HG03280 (cell line): Measurements from ENCODE around the gene ALG11.
"Not testable (repeated sequence)": the region's sequence is repeated elsewhere in the genome, so short reads cannot be mapped to it uniquely, and the experiment has no call there.

Source experiments
- ATAC-seq: cut with Tn5 transposase; IDR thresholded peaks from one replicate; pipeline ENCODE4 v1.9.1; 2021; ENCODE audit warnings: mild to moderate bottlenecking, moderate library complexity; ENCODE audit not compliant: unreplicated experiment

ALG11 gene

DNA sequence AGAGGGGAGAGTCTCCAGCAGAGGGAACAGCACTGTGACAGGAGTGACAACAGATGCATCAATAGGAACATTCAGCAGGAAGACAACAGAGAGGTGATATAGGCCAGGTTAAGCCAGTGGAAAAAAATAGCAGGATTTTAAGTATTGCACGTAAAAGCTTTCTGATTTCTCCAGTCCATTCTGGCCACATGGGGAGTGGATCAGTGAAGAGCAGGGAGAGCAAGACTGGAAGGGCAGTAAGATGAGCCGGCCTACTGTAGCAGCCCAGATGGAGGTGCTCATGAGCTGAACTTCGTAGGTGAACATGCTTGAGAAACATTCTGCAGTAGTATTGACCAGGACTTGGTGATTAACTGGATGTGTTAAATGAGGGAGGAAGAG, 14.0 kb downstream of the ALG11 start:
- ATAC-seq = no peak

DNA sequence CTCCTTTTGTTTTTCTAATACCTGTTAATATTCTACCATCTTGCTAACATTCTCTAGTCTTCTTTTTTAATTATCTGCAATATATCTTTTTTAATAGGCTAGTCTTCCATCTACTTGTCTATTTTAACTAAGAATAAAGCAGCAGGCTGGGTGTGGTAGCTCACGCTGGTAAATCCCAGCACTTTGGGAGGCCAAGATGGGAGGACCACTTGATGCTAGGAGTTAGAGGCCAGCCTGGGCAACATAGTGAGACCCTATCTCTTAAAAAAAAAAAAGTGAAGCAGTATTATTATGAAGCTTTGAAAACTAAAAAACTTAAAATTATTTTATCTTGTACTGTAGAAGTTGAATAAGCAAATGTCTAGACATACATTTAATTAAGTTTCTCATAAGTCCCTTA, 15.6 kb downstream of the ALG11 start:
- no peak for ATAC-seq

DNA sequence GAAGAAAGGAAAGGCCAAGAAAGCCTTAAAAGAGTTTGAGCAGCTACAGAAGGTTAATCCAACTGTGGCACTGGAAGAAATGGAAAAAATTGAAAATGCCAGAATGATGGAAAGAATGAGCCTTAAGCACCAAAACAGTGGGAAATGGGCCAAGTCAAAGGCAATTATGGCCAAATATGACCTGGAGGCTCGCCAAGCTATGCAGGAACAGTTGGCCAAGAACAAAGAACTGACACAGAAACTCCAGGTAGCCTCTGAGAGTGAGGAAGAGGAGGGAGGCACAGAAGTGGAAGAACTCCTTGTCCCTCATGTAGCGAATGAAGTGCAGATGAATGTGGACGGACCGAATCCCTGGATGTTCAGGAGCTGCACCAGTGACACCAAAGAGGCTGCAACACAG, 17.4 kb downstream of the ALG11 start:
- no peak for ATAC-seq

DNA sequence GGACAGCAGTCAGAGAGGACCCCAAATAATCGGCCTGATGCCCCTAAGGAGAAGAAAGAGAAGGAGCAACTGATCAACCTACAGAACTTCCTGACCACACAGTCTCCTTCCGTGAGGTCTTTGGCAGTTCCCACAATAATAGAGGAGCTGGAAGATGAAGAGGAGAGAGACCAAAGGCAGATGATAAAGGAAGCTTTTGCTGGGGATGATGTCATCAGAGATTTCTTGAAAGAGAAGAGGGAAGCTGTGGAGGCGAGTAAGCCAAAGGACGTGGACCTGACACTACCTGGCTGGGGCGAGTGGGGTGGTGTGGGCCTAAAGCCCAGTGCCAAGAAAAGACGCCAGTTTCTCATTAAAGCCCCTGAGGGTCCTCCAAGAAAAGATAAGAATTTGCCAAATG, 18.2 kb downstream of the ALG11 start:
- ATAC-seq = not testable (repeated sequence)

DNA sequence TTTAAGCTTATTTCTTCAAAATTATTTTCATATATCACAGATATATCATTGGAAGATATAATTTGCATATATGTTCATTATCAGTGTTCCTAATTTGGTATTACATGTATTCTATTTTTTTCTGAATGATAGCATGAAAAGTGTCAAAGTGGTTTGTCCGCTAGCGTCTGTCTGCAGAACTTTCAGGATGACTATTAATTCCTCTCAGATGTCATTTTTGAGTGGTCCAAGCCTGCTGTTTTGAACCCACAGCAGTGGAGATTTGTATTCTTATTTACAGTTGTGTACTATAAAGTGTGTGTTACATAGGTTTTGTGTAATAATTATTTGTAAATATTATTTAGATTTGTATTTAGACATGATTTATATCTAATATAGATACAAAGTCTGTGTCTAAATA, 20.8 kb downstream of the ALG11 start:
- no peak for ATAC-seq

DNA sequence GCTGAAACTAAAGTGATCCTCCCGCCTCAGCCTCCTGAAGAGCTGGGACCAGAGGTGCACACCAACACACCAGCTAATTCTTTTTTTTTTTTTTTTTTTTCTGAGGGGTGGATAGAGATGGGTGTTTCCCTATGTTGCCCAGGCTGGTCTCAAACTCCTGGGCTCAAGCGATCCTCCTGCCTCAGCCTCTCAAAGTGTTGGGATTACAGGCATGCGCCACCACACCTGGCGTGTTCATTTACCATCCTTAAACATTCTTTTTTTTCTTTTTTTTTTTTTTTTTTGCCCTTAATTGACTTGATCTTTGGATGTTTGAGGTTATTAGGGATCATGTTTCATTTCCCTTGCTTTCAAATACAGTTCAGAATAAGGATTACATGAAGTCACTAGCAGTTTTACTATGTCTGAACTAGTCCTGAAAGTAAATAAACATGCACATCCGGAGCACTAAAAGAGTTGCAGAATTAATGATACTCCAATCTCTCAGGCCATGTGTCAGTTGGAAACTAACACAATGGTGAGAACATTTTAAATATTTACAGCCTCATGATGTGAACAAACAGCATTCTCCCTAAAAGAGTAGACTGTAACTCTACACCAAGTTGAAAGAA, 22.5 kb downstream of the ALG11 start:
- no peak for ATAC-seq

DNA sequence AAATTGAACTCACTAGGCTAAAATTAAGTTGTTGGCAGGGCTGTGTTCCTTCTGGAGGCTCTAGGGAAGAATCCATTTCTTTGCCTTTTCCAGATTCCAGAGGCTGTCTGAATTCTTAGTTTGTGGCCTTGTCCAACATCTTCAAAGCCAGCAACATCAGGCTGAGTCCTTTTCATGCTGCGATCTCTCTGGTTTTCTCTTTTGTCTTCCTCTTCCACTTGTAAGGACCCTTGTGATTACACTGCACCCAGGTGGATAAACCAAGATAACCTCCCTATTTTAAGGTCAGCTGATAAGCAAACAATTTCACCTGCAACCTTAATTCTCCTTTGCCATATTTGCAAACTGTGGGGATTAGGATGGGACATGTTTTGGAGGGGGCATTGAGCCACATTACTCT, 23.8 kb downstream of the ALG11 start:
- no peak for ATAC-seq

DNA sequence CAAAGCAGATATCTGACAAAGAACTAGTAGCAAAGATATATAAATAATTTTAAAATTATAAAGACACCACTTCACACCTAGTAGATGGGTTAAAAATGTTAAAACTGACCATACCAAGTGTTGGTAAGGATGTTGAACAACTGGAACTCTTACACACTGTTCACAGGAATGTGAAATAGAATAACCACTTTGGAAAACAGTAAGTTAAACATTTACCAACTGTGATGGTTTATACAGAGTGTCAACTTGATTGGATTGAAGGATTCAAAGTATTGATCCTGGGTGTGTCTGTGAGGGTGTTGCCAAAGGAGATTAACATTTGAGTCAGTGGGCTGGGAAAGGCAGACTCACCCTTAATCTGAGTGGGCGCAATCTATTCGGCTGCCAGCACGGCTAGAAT, 31.5 kb downstream of the ALG11 start:
- no peak for ATAC-seq

DNA sequence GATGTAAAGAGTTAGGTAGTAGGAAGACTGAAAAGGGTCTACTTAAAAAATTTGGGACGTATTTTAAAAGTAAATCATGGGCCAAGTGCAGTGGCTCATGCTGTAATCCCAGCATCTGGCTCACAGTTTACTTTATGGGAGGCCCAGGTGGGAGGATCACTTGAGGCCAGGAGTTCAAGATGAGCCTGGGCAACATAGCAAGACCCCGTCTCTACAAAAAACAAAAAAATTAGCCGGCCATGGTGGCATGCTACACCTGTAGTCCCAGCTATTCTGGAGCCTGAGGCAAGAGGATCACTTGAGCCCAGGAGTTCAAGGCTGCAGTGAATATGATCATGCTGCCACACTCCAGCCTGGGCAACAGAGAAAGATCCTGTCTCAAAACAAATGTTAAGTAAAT, 35.3 kb downstream of the ALG11 start:
- no peak for ATAC-seq

DNA sequence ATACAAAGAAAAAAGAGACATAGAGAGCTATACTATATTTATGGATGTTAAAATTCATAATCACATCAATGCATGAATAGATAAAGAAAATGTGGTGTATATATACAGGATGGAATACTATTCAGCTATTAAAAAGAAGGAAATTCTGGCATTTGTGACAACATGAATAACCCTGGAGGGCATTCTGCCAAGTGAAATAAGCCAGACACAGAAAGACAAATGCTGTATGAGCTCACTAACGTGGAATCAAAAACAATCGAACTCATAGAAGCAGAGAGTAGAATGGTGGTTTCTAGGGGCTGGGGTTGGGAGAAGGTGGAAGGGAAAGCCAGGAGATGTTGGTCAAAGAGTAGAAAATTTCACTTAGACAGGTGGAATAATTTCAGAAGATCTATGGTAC, 36.3 kb downstream of the ALG11 start:
- no peak for ATAC-seq

DNA sequence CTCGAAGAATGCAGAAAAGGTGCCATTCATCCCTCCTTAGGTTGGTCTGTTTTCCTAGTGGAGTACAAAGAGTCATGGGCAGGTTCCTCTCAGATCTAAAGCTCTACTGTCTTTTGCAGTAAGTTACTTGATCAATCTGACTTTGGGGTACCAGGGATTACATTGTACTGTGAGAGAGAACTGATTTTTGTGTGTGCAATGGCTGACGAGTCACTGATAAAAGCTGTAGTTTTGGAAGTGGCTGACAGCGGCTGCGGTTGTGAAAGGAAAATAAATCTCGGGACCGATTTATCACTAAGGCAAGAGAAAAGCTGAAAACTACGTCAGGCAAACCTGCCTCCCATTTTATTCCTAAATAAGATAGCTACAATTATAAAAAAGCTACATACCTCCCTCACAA, 39.2 kb downstream of the ALG11 start:
- no peak for ATAC-seq

DNA sequence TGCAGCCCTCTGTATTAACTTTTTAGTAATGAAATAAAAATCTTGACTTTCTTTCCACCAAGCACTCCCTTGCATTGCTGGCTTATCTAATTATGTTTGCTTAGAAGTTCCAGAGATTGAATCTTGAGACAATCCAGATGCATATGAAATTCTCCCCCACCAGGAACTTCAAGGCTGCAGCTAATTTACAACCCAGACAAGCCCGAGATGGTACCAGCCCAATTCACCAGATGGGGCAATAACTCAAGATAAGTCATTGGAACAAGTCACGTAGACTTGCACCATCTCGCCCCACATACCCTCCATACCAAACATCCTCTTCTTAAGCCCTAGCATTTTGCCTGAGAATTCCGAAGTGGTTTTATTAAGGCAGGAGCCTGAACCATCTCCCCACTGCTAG, 41.3 kb downstream of the ALG11 start:
- ATAC-seq = no peak

DNA sequence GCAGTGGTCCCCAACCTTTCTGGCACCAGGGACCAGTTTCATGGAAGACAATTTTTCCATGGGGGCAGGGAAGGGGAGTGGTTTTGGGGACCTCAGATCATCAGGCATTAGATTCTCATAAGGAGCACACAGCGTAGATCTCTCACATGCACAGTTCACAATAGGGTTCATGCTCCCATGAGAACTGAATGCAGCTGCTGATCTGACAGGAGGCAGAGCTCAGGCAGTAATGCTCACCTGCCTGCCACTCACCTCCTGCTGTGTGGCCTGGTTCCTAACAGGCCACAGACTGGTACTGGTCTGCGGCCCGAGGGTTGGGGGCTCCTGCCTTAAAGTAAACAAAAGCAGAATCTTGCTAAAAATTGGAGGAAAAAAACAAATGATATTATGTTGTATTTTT, 48.9 kb downstream of the ALG11 start:
- not testable (repeated sequence) for ATAC-seq

DNA sequence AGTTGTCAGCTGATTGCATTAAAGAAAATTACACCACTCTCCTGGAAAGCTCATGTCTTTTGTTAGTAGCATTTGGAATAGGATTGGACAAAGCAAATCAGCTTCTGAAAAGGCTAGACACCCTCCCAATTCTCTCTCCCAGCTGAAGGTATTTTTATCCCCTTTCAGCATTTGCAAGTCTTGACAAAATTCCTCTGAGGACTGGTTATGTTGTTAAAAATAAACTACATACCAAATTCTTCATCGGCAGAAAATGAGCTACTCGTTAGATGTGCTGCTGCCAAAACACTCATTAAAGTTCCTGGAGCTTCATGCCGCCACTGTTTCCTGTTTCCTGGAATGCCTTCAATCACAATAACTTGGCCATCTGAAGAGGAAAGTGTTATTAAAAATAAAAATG, 49.4 kb downstream of the ALG11 start:
- no peak for ATAC-seq

DNA sequence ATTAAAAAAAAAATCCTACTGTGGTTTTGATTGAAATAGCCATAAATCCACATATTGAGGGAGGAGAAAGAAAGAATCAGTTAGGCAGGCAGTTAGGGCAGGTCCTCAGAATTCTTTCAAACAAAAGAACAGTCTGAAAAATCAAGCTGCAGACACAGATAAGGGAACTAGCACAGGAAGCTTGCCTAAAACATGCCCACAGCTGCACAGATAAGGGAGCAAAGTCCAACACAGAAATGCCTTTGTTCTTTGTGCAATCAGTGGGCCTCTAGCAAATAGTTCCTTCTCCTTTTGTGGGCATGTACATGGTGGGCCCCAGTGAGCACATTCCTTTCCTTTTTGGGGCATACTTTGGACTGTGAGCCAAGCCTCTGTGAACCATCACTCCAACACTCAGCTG, 55.0 kb downstream of the ALG11 start:
- ATAC-seq = no peak

DNA sequence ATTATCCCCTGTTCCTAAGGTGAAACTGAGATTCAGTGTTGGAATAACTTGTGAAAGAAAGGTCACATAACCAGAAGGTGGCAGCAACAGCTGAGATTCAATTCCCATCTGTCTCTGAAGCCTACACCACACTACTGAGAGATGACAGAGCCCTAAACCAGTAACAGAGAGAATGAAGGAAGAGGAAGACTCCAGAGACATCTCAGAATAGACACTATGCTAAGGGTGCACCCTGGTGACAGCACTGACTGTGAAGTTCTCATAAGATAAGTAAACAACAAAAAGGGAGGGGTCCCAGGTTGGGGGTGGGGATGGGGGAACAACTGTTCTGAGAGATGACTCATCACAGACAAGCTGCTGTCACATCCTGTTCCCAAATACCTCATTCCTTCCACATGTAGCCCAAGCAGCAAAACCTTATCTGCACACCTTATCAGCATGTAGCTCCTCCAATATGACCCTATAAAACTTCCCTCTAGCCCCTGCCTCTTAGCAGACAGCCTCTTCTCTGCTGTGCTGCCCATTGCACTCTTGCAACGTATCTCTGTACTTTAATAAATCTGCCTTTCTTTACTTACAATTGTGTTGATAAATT, 58.8 kb downstream of the ALG11 start:
- ATAC-seq = no peak
